Stimulated activated CD4-positive, alpha-beta T cell treated with anti-CD3 and anti-CD28 coated beads, Interleukin-2, amount 100 ng/mL, for 48 hours (primary cell): ENCODE measurements around the gene AUTS2.
"Not testable (repeated sequence)": the region's sequence is repeated elsewhere in the genome, so short reads cannot be mapped to it uniquely, and the experiment has no call there.

Experiments
- DNase-seq, 2 donors: peaks; one replicate each; pipeline ENCODE4 v3.0.0-alpha.2; 2020

AUTS2 gene

GRCh38 chr7:70343519-70343918 lies 745.2 kb downstream of the AUTS2 start:
- DNase-seq: no peak

- DNase-seq: no peak
Observed at GRCh38 chr7:70344726-70345125, 746.5 kb downstream of the AUTS2 start.

DNA sequence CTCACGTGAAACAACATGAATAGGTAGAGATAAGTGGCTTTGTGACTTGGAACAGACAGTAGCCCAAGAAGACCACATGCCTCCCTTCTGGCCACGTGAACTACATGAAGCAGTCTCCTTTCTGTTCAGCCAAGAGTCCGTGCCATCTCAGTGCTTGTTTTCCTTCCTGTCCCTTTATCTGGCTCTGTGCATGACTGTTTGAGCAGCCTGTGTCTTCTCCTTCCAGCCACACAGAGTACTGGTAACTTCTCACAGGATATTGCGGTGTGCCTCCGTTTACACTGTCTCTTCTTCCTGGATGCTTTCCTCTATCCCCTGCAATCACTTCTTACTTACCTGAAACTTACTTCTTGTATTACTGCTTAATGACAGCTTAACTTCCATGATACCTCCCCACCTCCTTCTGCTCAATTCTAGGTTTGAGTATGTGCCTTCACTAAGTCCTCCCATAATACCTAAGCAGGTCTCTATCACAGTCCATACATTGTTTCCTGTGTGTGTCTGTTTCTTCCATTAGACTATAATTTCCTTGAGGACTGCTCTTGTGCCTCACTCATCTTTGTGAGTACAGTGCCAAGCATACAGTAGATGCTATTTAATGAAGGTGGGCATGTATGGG lies 748.7 kb downstream of the AUTS2 start:
- DNase-seq: no peak

- DNase-seq: no peak
Observed at GRCh38 chr7:70347463-70348254, 749.4 kb downstream of the AUTS2 start.

DNA sequence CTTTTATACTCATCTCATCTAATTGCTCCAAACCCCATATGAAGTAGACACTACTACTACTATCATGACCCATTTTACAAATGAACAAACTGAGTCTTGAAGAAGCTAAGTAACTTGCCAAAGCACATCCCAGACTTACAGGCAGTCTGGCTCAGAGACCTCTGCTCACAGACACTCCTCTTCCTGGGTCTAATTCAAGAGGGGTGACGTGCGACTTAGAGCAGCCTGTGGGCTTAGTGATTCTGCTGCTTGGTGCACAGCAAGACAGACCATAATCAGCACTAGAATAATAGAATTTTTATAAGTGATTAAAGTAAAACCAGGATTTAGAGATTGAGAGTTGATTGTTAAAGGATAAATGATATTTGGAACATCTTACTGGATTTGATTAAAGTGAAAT lies 750.8 kb downstream of the AUTS2 start:
- no peak for DNase-seq

DNA sequence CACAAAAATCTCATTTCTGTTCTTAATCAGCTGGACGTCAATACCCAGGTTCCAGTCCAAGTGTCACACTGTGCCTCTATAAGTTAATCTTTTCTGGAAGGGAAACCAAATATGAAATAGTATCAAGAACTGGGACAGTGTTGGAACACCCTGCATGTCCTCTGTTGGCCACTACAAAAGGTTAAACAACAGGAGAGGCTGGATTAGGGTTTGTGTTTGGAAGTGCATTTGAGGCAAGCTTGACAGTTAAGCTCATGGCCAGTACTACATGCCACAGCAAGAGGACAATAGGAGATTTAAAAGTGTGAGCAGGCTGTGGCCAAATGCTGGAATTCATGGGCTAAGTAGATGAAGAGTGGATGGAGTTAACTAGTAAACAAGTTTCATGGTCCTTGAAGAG lies 751.5 kb downstream of the AUTS2 start:
- no peak for DNase-seq

GRCh38 chr7:70352088-70352487 lies 753.8 kb downstream of the AUTS2 start:
- no peak for DNase-seq

GRCh38 chr7:70352906-70353305 lies 754.6 kb downstream of the AUTS2 start:
- DNase-seq: no peak

- no peak for DNase-seq
Observed at GRCh38 chr7:70353330-70353945, 755.2 kb downstream of the AUTS2 start.

DNA sequence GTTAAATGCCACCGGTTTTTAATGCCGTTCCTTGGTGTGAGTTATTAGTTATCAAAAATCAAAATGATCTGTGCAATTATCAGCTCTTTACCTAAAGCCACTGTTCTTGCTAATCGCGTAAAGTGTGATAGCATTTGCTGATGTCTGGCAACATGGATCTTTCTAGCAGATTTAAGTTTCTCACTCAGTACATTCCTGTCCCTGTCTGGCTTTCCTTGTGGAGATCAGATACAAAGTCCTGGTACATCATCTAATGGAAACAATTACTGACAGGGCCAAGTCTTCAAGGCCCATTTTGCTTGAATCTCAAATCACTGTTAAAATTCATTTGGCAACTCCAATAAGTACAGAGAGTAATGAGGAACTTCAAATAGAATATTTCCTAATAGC lies 755.7 kb downstream of the AUTS2 start:
- DNase-seq: no peak

DNA sequence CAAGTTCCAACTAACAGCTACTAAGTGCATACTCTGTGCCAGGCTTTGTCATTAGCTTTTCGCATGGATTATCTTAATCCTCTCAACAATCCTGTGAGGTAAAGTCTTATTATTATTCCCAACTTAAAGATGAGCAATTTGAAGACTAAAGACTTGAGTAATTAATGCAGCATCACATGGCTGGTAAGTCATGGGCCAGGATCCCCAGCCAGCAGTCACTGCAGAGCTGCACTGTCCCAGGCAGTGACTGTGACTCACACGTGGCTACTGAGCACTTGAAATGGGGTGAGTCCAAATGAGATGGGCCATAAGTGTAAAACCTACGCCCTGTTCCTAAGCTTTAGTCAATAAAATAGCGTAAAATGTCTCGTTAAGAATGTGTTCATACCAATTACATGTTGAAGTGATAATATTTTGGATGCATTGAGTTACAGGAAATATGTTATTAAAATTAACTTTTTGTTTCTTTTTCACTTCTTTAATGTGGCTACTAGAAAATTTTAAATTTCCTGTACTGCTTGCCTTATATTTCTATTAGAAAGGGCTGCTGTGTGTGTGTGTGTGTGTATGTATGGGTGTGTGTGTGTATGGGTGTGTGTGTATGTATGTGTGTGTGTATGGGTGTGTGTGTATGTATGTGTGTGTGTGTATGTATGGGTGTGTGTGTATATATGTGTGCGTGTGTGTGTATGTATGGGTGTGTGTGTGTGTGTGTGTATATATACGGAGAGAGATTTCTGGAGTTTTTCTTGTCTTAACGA lies 756.3 kb downstream of the AUTS2 start:
- no peak for DNase-seq

- no peak for DNase-seq
Observed at GRCh38 chr7:70355198-70356020, 757.1 kb downstream of the AUTS2 start.

DNA sequence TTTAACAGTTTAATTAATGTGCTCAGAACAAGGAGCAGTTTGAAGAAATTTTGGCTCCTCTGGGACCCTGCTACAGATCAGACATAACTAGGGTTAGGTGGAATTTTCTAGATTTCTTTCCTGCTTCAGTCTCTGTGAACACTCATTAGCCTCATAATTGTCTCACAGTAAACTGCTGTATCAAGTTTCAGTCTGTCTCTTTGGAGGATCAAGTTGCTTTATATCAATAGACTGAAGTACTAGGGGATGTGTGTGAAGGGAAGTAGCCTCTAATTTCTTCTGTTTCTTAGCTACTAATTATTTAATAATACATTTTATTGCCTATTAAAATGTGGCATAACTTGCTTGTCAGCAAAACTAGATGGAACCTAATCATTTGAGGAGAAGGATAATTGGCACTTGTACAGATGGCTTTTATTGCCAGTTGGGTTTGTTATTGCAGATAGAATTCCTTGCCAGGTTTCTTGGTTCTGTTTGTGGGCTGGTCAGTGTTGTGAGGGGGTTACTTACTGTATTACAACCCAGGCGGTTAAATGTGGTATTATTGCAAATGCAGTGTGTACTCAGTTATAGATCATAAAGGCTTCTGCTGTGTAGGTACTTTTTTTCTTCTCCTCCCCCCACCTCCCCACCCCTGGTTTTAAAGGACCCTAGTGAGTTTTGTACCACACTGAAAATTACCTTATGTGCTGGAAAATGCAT lies 758.0 kb downstream of the AUTS2 start:
- no peak for DNase-seq

GRCh38 chr7:70356787-70357328 lies 758.6 kb downstream of the AUTS2 start:
- no peak for DNase-seq

DNA sequence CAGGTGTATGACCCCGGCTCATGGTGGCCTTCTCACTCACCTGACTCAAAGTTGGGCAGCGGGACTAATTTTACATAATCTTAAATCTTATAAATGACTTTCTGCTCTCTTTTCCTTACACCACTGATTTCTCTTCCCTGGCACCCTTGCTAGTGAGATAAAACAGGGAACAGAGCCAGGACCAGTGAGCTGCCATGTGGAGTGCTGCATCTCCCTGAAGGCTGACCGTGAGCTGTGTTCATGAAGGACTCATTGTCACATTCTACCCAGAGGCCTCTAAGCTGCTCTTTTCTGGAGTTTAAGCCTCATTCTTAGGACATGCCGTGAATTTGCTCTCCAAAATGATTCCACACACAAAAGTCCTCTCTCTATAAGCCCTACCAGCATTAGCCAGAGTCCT lies 762.3 kb downstream of the AUTS2 start:
- DNase-seq: no peak

DNA sequence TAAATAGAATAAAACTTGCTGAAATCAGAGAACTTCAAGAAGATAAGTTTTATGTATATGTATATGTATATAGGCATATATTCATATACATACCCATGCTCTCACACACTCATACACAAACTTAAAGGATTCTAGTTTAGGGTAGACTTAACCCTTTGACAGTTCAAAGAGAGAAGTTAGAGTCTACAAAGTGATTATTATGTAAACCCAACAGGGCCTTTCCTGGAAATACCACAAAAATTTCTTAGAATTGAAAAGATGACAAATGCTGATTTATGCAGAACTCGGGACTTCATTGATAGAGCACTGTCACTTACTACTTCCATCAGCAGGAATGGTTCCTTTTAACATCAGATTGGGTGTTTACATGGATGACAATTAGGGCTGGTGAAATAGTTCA lies 763.5 kb downstream of the AUTS2 start:
- no peak for DNase-seq

DNA sequence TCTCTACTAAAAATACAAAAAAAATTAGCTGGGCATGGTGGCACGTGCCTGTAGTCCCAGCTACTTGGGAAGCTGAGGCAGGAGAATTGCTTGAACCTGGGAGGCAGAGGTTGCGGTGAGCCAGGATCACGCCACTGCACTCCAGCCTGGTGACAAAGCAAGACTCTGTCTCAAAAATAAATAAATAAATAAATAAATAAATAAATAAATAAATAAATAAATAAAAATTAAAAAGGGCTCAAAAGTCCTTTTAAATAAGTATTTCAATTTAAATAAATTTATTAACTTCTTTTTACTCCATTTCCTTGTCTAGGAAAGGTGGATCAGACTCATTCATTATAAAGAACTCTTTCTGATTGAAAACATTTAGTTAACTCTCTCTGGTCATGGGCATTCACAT lies 766.1 kb downstream of the AUTS2 start:
- not testable (repeated sequence) for DNase-seq

GRCh38 chr7:70371652-70372051 lies 773.4 kb downstream of the AUTS2 start:
- no peak for DNase-seq

DNA sequence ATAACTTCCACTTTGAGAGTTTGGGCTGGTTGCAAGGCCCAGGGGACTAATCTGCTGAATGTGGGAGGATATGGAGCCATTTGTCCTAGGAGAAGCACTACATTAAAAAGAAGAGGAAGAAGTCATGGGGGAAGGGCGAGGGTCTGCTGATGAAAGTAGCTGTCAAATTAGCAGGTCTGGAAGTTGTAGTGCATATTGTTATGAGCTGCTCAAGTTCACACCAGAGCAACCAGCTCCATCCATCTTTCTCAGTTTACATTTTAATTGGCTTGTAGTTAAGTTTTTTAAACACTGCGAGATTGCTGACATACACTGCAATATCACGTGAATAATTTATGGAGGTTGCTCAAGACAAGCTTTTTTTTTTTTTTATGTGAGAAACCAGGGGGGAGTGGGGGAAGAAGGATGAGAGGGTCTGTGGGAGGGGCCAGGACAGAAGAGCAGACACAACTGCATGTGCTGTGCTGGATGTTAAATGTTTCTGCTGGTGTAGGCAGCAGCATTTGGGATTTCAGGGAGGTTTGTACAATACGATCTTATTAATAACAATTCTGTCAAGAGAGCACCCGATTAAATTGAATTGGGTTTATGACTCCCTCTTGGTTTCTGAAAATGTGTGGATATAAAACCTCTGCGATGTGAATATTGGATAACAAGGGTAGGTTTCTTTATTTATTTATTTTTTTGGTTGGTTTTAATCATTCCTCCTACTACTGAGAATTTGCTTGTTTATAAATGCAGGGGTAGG lies 774.7 kb downstream of the AUTS2 start:
- no peak for DNase-seq

DNA sequence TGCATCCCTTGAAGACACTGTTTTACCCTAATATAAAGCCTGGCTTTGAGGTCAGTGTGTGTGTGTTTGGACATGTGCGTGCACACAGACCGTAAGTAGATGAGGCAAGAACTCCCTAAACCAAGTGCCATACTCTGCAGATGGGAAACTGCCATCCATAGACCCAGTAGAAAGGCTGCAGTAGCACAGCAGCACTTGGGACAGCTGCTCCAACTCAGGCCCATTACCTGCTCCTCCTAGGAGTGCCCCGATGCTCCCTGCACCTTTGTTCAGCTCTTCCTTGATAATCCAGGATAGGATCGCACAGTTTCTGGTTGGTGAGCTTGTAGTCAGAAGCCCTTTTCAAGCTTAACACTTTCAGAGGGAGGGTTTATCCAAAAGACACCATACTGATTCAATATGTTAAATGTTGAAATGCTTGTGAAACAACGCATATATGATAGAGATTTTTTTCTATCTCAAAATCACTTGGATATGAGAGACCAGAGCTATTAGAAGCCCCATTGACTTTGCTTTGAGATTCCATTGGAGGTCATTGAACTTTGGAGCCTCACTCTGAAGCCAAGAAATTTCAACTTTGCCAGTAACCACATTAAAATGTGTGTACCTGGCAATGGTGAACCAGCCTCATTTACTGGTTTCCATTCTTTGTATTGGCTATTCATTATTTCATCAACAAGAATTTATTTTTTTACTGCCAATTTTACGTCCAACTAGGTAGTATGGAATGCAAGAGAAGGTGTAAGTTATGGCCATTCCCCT lies 776.7 kb downstream of the AUTS2 start:
- no peak for DNase-seq
